Measurements from ENCODE around the gene SMIM33.
A peak's percentile ranks its signal among the peaks of the same experiment; 100 is the strongest.
"Not testable (repeated sequence)": the region's sequence is repeated elsewhere in the genome, so short reads cannot be mapped to it uniquely, and the experiment has no call there.

The SMIM33 gene

DNA sequence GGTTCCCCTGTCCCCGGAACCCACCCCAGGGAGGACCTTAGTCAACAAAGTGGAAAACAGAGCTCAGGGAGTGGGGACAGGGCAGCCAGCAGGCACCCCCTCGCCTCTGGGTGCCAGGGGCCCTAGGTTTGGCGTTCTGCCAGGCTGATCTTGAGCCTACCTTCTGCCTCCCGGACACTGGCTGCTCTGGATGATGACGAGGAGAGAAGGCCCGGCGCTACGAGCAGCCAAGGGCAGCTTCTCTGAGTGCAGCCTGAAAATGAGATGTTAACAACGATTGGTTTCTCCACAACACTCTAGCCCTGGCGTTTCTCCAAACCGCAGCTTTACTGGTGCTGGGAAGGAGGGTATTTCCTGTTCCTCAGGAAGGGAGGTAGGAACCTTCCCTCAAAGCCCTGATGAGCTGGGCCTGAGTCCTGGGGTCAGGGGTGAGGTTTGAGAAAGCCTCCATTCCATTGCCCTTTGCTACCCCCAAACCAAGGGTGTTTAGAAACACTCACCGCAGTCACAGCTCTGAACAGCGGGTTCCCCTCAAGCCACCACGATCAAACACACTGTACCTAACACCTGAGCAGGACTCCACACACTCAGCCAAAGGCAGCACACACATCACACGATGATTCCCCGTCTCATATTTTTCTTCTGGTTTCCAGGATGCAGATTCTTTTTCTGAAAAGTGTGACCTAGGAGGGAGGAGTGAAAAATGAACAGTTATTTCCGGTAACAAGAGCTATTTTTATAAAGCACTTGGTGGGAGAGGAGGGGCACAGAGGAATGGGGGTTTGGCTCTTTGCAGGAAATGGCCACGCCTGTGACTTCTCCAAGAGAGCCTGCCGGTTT is 11.5 kb downstream of the SMIM33 start, which contains the start of gene STING1:
Gene STING1 (minus strand): TSS at position 709 of the 840 bp plus-strand sequence. CDS start 1,054 bp downstream, outside the sequence.
- DNase-seq, result peak; percentile 74
- peak; percentile 75 for ATAC-seq

DNA sequence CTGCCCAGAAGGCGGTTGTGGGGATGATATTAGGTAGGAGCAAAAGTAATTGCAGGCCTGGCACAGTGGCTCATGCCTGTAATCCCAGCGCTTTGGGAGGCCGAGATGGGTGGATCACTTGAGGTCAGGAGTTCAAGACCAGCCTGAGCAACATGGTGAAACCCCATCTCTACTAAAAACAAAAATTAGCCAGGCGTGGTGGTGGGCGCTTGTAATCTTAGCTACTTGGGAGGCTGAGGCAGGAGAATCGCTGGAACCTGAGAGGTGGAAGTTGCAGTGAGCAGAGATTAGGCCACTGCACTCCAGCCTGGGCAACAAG is 12.0 kb downstream of the SMIM33 start:
- not testable (repeated sequence) for DNase-seq, ATAC-seq

DNA sequence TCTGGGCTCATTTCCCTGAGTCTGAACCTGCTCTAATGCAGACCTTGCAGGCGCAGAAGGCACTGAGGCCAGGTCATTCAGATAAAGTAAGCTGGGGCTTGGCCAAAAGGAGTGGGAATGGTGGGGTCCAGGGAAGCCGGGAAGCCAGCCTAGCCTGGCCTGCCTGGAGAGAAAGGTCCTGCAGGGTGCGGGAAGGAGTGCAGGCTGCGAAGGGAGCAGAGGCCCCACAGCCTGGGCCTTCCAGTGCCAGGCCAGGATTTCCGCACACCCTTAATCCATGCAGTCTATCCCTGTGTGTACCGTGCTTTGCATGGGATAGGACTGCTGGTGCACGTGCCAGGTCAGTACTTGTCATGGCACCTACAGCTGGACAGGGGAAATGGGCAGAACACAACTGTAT is 15.4 kb downstream of the SMIM33 start:
- ATAC-seq (no peak), DNase-seq (no peak)

DNA sequence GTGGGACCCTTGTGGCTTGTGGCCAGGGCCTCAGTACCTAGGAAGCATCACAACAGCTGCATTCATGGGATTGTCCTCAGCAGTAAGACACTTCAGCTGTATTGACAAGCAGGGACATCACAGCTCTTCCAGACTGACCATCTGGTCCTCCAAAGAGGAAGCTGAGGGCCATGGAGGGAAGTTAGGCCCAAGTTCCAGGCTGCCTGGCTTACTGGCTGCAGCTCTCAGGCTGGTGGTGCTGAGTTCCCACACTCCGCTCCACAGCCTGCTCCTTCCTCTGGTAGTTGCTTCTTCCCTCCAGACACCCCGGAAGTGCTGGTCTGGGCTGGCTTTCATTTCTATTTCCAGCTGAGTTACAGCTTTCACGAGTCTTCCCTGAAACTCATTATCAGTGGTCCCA is 17.5 kb downstream of the SMIM33 start:
- DNase-seq (no peak), ATAC-seq (no peak)

DNA sequence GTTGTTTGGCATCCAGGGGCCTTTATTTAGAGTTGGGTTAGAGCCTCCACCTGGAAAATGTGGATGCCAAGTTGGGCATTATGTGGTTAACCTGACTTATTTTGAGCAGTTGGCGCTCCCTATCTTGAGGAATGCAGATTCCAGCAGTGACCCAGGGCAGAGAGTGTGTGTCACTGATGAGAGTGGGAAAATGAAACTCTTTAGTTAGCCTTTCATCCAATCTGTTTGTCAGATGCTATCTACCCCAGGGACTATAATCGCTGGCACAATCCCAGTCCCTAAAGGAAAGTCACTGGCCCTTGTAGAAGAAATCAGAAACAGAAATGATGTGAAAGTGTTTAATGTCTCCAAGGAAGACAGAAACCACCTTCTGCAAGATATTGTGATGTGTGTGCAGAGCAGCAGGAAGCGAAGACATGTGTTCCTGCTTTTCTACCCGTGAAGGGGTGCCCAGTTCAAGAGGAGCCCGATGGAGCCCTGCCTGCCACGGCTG is 21.9 kb downstream of the SMIM33 start:
- DNase-seq, result no peak

DNA sequence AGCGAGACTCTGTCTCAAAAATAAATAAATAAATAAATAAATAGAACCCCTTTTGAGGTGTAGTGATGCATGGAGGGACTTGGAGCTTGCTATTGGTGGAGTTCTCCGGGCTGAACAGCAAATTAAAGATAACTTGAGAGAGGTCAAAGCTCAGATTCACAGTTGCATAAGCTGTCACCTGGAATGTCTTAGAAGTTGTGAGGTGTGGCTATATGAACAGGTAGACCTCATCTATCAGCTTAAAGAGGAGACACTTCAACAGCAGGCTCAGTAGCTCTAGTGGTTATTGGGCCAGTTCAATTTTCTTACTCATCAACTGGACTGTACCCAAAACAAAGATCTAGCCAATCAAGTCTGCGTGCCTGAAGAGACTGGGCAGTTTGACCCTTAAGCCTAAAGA is 23.5 kb downstream of the SMIM33 start:
- ATAC-seq (no peak), DNase-seq (no peak)

More for the DNA sequence above, 21.9 kb downstream of the SMIM33 start:
- no peak for ATAC-seq

DNA sequence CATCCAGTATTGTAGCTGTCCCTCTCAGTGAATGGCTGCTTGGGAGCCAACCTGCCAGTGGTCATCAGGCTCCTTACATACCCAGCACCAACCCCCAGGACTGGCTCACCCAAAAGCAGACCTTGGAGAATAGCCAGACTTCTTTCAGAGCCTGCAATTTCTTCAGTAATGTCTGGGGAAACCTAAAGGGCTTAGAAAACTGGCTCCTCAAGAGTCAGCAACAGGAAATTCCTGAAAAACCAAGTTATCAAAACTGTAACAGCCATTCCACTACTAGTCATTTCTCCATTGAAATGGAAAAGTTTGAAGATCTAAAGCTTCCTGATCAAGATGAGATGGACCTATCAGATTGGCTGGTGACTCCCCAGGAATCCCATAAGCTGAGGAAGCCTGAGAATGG is 24.0 kb downstream of the SMIM33 start:
- DNase-seq, result no peak

DNA sequence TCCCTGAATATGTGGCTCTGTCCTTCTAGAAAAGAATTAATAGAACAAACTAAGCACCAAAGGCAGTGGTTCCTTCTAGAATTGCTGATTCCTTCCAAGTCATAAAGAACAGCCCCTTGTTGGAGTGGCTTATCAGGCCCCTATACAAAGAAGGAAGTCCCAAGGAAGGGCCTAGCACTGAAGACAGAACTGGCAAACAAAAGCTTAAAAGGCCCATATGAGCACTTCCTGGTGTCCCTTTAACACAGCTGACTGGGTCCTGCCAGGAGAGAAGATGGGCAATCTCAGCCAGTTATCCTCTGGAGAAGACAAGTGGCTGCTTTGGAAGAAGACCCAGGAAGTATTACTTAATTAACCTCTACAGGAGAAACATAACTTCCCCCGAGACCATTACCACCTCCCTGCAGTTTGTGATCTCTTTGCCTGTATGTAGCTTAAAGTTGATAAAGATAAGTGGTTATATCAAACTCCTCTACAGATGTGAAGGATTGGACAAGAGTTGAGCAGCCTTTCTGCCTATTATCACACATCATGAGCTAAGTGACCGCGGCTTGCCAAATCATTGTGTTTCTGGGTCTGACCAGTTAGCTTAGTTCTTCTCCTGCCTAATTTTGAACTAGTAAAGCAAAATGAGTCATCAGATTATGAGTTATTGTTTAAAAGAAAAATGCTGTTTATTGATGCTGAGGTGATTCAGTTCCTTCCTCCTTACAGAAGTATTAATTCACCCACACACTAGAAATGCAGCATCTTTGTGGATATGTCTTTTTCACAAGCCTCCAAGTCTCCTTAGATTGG is 25.0 kb downstream of the SMIM33 start:
- ATAC-seq (peak; percentile 9), DNase-seq (no peak)

More for the DNA sequence above, 24.0 kb downstream of the SMIM33 start:
- no peak for ATAC-seq

DNA sequence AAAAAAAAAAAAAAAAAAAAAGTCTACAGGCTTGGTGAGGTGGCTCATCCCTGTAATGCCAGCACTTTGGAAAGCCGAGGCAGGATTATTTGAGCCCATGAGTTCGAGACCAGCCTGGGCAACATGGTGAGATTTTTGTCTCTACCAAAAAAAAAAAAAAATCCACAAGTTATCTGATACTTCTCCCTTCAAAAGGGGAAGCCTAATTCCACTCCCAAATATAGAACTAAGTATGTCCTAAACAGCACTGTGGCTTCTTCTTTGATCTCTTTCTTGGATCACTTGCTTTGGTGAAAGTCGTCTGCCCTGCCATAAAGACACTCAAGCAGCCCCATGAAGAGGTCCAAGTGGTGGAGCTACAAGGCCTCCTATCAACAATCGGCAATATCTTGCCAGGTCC is 30.6 kb downstream of the SMIM33 start:
- ATAC-seq (no peak), DNase-seq (no peak)

DNA sequence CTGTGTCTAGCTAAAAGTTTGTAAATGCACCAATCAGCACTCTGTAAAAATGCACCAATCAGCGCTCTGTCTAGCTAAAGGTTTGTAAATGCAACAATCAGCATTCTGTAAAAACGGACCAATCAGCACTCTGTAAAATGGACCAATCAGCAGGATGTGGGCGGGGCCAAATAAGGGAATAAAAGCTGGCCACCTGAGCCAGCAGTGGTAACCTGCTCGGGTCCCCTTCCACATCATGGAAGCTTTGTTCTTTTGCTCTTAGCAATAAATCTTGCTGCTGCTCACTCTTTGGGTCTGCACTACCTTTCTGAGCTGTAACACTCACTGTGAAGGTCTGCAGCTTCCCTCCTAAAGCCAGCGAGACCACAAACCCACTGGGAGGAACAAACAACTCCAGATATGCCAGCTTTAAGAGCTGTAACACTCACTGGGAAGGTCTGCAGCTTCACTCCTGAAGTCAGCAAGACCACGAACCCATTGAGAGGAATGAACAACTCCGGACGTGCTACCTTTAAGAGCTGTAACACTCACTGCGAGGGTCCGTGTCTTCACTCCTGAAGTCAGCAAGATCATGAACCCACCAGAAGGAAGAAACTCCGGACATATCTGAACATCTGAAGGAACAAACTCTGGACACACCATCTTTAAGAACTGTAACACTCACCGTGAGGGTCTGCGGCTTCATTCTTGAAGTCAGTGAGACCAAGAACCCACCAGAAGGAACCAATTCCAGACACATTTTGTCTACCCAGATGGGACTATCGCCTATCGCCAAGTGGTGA is 32.4 kb downstream of the SMIM33 start:
- DNase-seq, ATAC-seq: not testable (repeated sequence)

DNA sequence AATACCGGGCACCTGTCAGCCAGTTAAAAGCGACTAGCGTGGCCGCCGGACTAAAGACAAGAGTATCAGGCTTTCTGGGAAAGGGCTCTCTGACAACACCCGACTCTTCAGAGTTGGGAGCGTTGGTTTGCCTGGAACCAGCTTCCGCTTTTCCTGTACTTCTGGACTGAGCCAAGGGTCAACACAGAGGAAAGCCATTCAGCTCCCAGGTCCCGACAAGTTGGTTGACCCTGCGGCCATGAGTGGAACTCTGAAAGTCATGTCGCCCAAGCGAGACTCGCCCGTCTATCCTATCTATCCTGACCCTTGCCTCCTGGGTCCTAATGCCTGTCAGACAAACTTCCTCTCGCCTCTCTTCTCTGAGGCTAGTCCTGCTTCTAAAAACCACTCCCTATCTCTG is 33.1 kb downstream of the SMIM33 start:
- ATAC-seq, result not testable (repeated sequence)

DNA sequence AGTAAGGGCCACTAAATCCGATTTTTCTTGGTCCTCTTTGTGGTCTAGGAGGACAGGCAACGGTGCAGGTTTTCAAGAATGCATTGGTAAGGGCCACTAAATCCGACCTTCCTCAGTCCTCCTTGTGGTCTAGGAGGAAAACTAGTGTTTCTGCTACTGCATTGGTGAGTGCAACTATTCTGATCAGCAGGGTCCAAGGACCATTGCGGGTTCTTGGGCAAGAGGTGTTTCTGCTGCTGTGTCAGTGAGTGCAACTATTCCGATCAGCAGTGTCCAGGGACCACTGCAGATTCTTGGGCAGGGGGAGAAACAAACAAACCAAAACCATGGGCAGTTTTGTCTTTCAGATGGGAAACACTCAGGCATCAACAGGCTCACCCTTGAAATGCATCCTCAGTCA is 33.9 kb downstream of the SMIM33 start:
- DNase-seq, ATAC-seq: not testable (repeated sequence)

More for the DNA sequence above, 33.1 kb downstream of the SMIM33 start:
- DNase-seq, result not testable (repeated sequence)

DNA sequence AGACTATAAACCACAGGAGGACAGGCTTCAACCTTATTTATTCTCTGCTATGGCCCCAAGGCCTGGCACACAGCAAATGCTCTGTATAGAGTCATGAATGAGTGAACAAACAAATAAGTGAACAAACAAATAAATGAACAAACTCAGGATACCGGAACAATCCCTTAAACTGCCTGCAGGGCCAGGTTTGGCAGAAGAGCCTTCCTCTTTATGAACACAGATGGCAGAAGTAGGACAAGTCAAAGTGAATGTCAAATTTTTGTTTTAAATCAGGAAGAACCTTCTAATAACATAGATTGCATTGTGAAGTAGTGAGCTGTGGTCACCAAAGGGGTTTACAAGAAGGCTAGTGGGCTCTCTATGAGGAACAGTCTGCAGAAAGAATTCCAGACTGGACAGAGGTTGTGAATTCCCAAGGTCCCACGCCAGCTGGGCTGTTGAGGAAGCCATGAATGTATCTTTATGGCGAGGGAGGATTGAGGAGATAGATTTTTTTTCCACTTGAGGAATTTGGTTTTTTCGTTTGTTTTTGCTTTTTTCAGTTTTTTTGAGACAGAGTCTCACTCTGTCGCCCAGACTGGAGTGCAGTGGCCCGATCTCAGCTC is 42.1 kb downstream of the SMIM33 start:
- no peak for ATAC-seq
- DNase-seq, result no peak

DNA sequence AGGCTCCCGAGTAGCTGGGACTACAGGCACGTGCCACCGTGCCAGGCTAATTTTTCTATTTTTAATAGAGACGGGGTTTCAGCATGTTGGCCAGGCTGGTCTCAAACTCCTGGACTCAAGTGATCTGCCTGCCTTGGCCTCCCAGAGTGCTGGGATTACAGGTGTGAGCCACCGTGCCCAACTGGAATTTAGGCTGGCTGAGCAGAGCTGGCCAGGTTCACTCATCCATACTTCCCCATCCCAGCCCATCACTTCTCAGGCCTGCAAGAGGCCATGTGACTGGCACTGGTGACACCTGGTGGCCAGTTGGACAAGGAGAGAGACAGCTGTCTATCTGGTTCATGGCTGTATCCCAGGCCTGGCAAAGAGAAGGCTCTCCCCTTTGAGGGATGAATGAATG is 42.6 kb downstream of the SMIM33 start:
- DNase-seq (peak; percentile 82), ATAC-seq (peak; percentile 71)

DNA sequence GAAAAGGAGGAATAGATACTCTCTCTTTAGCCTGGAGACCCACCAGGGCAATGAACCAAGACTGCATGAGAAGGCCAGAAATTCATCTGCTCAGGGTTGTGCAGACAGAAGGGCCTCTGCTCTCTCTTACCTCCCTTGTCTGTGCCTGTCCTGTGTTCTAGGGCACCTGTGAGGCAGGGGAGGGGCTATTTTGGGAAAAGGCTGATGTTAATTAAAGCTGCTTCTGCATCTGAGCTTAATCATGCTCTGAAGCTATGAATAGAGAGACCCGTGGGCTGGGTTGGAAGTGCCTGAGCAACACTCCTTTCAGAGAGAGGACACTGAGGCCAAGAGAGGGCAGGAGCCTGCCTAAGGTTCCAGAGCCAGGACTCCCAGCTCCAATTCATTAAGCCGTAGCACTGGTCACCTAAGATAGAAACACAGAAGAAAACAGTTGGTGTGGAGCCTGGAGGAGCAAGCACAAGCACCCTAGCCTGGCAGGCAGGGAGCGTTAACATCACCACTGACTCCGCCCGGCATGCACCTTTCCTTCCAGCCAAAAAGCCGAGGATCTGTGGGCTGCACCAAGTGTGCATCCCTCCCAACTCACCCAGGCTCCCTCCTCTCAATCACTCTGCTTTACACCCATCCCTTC is 43.2 kb downstream of the SMIM33 start:
- ATAC-seq (no peak), DNase-seq (no peak)

DNA sequence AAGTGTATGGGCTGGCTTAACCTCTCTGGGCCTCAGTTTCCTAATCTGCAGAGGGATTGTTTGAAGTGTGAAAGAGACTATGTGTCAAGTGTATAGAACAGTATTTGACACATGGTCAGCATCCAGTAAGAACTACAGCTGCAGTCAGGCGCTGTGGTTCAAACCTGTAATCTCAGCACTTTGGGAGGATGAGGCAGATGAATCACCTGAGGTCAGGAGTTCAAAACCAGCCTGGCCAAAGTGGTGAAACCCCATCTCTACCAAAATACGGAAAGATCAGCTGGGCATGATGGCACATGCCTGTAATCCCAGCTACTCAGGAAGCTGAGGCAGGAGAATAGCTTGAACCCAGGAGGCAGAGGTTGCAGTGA is 43.7 kb downstream of the SMIM33 start:
- ATAC-seq, result no peak
- DNase-seq, result no peak

DNA sequence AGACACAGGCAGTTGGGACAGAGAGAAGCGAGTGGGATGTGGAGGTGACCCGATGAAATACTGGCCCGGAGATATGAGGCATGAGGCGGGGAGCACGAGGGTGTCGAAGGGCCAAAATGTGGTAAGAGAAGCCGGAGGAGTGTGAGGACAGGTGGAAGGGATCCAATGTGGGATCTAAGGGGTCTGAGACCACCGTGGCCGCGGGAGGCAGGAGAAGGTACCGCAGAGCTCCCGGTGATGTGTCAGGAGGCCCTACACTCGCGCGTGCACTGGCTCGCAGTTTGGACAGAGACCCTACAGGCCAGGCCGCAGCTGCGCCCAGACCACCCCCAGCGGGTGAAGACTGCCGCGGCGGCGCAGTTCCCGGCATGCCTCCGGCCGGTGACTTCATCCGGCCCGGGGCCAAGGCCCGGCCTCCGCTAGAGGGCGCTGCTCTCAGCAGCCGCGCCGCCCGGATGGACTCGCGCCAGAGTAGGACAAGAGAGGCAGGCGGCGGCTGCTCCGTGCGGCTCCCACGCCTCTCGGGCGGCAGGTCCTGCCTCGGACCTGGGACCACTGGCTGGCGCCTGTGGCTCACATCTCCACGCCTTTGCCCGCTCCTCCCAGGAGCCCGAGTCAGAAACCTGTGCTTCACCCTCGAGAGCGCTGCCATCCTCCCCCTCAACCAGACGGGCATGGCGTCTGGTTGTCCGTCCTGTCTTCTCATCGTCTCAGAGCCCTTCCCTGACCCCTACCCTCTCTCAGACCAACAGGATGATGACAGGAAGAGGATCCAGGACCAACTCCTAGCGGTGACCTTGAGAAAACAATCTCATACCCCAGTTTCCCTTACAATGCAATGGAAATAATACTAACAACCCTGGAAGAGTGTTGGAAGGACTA is 47.1 kb downstream of the SMIM33 start:
- DNase-seq (peak; percentile 95), ATAC-seq (peak; percentile 95)
